HEK293 (cell line): Measurements from ENCODE around the gene ZFHX3.
A peak's percentile ranks its signal among the peaks of the same experiment; 100 is the strongest.

ENCODE experiments used
- CTCF ChIA-PET: fragments of 350-600 bp; formaldehyde crosslinking; extraction: SDS; loops from one replicate; lab custom pipeline; 2021; ENCODE audit warnings: antibody characterized with exemption; lab: Yijun Ruan, JAX
- POLR2A ChIA-PET: fragments of 300-600 bp; formaldehyde crosslinking; extraction: SDS; loops from one replicate; lab custom pipeline; 2020; ENCODE audit warnings: antibody characterized with exemption, inconsistent platforms; lab: Yijun Ruan, JAX
- H3K27ac ChIP-seq: fragments of 200-500 bp; sonication (Bioruptor generic); 2 replicates; pipeline ENCODE4 v1.5.1; 2014; ENCODE audit warnings: low read depth, low read length, control low read depth, inconsistent platforms; ENCODE audit errors: extremely low read depth
- H3K36me3 ChIP-seq, 2 experiments: fragments of 200-500 bp in 1 of 2; sonication (Bioruptor generic) in 1 of 2; 1 replicate in 1 of 2; 2 replicates in 1 of 2; pipeline ENCODE4 v1.5.1; 2014 to 2017; ENCODE audit warnings: inconsistent platforms in 2 of 2, low read length in 2 of 2; ENCODE audit not compliant: control insufficient read depth in 2 of 2, insufficient read depth in 1 of 2
- H3K4me1 ChIP-seq: fragments of 200-500 bp; sonication (Bioruptor generic); 2 replicates; pipeline ENCODE4 v1.5.1; 2014; ENCODE audit warnings: mild to moderate bottlenecking, low read length, inconsistent platforms; ENCODE audit not compliant: control insufficient read depth, insufficient read depth
- H3K4me3 ChIP-seq: 2 replicates; pipeline ENCODE4 v1.5.1; 2011; ENCODE audit warnings: low read depth, mild to moderate bottlenecking, control low read depth, low read length, moderate library complexity
- H3K9me3 ChIP-seq: fragments of 200-500 bp; sonication (Bioruptor generic); 2 replicates; pipeline ENCODE4 v1.5.1; 2014; ENCODE audit warnings: low read depth, low read length, inconsistent platforms; ENCODE audit not compliant: control insufficient read depth, insufficient read depth
- GLIS1 ChIP-seq: fragments of 450-650 bp; formaldehyde crosslinking; IDR thresholded peaks from 2 replicates; pipeline ENCODE4 v1.5.1; 2016; ENCODE audit warnings: missing biosample characterization, missing genetic modification characterization
- IKZF3 ChIP-seq: fragments of 450-650 bp; IDR thresholded peaks from 2 replicates; pipeline ENCODE4 v1.5.0; 2018; ENCODE audit warnings: missing biosample characterization, mild to moderate bottlenecking, missing genetic modification characterization, moderate library complexity
- SP2 ChIP-seq: fragments of 450-650 bp; formaldehyde crosslinking; IDR thresholded peaks from 2 replicates; pipeline ENCODE4 v1.5.1; 2016; ENCODE audit warnings: missing biosample characterization, missing genetic modification characterization
- TCF7L2 ChIP-seq: IDR thresholded peaks from 2 replicates; pipeline ENCODE4 v1.6.1; 2011; ENCODE audit warnings: low read depth, mild to moderate bottlenecking, inconsistent platforms, low read length, moderate library complexity, borderline replicate concordance
- ZBTB21 ChIP-seq: fragments of 450-650 bp; formaldehyde crosslinking; IDR thresholded peaks from 2 replicates; pipeline ENCODE4 v1.5.1; 2017; ENCODE audit warnings: missing biosample characterization, missing genetic modification characterization
- ZBTB48 ChIP-seq: fragments of 450-650 bp; formaldehyde crosslinking; IDR thresholded peaks from 2 replicates; pipeline ENCODE4 v1.5.1; 2016; ENCODE audit warnings: missing biosample characterization, missing genetic modification characterization
- ZBTB7A ChIP-seq: fragments of 450-650 bp; formaldehyde crosslinking; IDR thresholded peaks from 2 replicates; pipeline ENCODE4 v1.5.1; 2016; ENCODE audit warnings: low read depth, missing biosample characterization, missing genetic modification characterization
- ZFP37 ChIP-seq: fragments of 450-650 bp; formaldehyde crosslinking; IDR thresholded peaks from 2 replicates; pipeline ENCODE4 v1.5.1; 2016; ENCODE audit warnings: missing biosample characterization, missing genetic modification characterization
- ZNF175 ChIP-seq: fragments of 450-650 bp; formaldehyde crosslinking; IDR thresholded peaks from 2 replicates; pipeline ENCODE4 v1.5.1; 2016; ENCODE audit warnings: missing biosample characterization, missing genetic modification characterization
- ZNF184 ChIP-seq: fragments of 450-650 bp; IDR thresholded peaks from 2 replicates; pipeline ENCODE4 v1.5.1; 2018; ENCODE audit warnings: missing biosample characterization, mild to moderate bottlenecking, missing genetic modification characterization
- ZNF202 ChIP-seq: fragments of 450-650 bp; formaldehyde crosslinking; IDR thresholded peaks from 2 replicates; pipeline ENCODE4 v1.5.1; 2016; ENCODE audit warnings: missing biosample characterization, missing genetic modification characterization, borderline replicate concordance
- ZNF366 ChIP-seq: fragments of 450-650 bp; formaldehyde crosslinking; conservative IDR thresholded peaks from 2 replicates; pipeline ENCODE4 v1.5.1; 2016; ENCODE audit warnings: missing biosample characterization, missing genetic modification characterization
- ZNF560 ChIP-seq: fragments of 450-650 bp; formaldehyde crosslinking; IDR thresholded peaks from 2 replicates; pipeline ENCODE4 v1.5.1; 2017; ENCODE audit warnings: missing biosample characterization, missing genetic modification characterization, borderline replicate concordance
- TF ChIP-seq, protein P1 (sequence below): fragments of 450-650 bp; formaldehyde crosslinking; IDR thresholded peaks from 2 replicates; pipeline ENCODE4 v1.5.1; 2017; ENCODE audit warnings: missing biosample characterization, missing genetic modification characterization
- TF ChIP-seq, protein P2 (sequence below): fragments of 450-650 bp; formaldehyde crosslinking; IDR thresholded peaks from 2 replicates; pipeline ENCODE4 v1.5.1; 2016; ENCODE audit warnings: missing biosample characterization, missing genetic modification characterization
- TF ChIP-seq, protein P3 (sequence below): IDR thresholded peaks from 2 replicates; pipeline ENCODE4 v1.6.1; 2011; ENCODE audit warnings: mild to moderate bottlenecking, low read depth, low read length, borderline replicate concordance
- TF ChIP-seq, protein P4 (sequence below): fragments of 450-650 bp; formaldehyde crosslinking; IDR thresholded peaks from 2 replicates; pipeline ENCODE4 v1.5.1; 2016; ENCODE audit warnings: missing biosample characterization, missing genetic modification characterization
- TF ChIP-seq, protein P5 (sequence below): fragments of 450-650 bp; formaldehyde crosslinking; IDR thresholded peaks from 2 replicates; pipeline ENCODE4 v1.5.1; 2016; ENCODE audit warnings: missing biosample characterization, missing genetic modification characterization
- TF ChIP-seq, protein P6 (sequence below): fragments of 450-650 bp; formaldehyde crosslinking; IDR thresholded peaks from 2 replicates; pipeline ENCODE4 v1.5.1; 2016; ENCODE audit warnings: missing biosample characterization, missing genetic modification characterization, low read depth

Gene ZFHX3

DNA sequence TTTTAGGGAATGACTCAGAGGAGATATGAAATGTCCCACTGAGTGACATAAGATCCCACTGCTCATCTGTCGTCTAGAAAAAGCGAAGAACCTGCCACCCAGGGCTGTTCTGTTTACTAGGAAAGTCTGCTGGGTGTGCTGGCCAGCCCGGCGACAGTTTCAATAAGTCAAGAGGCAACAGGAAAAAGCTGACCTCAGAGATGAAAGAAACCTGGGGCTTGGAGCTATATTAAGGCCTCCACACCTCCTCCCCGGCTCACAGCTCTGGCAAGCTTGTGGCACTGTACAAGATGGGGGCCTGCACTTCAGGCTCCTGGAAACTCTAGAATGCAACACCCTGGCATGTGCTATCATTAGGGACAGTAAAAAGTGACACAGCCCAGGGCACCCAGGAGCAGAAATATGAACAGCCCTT is 10.6 kb downstream of the ZFHX3 start:
- ChIA-PET POLR2A (interaction anchor here (1.5 to 2.2 kb wide), 2 partner anchors 9 to 10 kb away, joined by 3 to 6 read pairs; partner anchors contain the start of gene ZFHX3), CTCF (interaction anchor here (0.7 to 2.0 kb wide), 2 partner anchors 30 to 34 kb away, joined by 3 to 4 read pairs; no protein-coding TSS in a partner anchor)
- H3K27ac ChIP-seq = peak overlapping the region; percentile 61
- no peaks in the 10 kb centered on the region for H3K36me3 ChIP-seq
- no peaks in the 10 kb centered on the region for H3K9me3 ChIP-seq
- peaks cover 48% of the 10 kb centered on the region for H3K4me1 ChIP-seq
- no peak overlapping the region for H3K4me3 ChIP-seq
- TF ChIP-seq ZBTB48 = 0 out of 2 replicates have a peak, but pooled peaks have one; percentile 32
- no peak for TF ChIP-seq SP2 (tag by site-specific recombination)
- no peak for TF ChIP-seq ZNF202 (tag by site-specific recombination)
- TF ChIP-seq, protein P1, sequence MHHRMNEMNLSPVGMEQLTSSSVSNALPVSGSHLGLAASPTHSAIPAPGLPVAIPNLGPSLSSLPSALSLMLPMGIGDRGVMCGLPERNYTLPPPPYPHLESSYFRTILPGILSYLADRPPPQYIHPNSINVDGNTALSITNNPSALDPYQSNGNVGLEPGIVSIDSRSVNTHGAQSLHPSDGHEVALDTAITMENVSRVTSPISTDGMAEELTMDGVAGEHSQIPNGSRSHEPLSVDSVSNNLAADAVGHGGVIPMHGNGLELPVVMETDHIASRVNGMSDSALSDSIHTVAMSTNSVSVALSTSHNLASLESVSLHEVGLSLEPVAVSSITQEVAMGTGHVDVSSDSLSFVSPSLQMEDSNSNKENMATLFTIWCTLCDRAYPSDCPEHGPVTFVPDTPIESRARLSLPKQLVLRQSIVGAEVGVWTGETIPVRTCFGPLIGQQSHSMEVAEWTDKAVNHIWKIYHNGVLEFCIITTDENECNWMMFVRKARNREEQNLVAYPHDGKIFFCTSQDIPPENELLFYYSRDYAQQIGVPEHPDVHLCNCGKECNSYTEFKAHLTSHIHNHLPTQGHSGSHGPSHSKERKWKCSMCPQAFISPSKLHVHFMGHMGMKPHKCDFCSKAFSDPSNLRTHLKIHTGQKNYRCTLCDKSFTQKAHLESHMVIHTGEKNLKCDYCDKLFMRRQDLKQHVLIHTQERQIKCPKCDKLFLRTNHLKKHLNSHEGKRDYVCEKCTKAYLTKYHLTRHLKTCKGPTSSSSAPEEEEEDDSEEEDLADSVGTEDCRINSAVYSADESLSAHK (tag by site-specific recombination) = peak; percentile 76
- TF ChIP-seq TCF7L2 = peak; percentile 38; the same call in 1 of the 2 replicates
- TF ChIP-seq, protein P2, sequence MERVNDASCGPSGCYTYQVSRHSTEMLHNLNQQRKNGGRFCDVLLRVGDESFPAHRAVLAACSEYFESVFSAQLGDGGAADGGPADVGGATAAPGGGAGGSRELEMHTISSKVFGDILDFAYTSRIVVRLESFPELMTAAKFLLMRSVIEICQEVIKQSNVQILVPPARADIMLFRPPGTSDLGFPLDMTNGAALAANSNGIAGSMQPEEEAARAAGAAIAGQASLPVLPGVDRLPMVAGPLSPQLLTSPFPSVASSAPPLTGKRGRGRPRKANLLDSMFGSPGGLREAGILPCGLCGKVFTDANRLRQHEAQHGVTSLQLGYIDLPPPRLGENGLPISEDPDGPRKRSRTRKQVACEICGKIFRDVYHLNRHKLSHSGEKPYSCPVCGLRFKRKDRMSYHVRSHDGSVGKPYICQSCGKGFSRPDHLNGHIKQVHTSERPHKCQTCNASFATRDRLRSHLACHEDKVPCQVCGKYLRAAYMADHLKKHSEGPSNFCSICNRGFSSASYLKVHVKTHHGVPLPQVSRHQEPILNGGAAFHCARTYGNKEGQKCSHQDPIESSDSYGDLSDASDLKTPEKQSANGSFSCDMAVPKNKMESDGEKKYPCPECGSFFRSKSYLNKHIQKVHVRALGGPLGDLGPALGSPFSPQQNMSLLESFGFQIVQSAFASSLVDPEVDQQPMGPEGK = peak; percentile 36; the same call in 1 of the 2 replicates
- TF ChIP-seq ZBTB21 = no peak
- TF ChIP-seq GLIS1 = peak; percentile 22; the same call in 1 of the 2 replicates
- TF ChIP-seq ZFP37 (tag by site-specific recombination) = no peak
- TF ChIP-seq ZNF184 (tag by site-specific recombination) = no peak
- TF ChIP-seq ZNF366 (tag by site-specific recombination) = no peak
- TF ChIP-seq, protein P3, sequence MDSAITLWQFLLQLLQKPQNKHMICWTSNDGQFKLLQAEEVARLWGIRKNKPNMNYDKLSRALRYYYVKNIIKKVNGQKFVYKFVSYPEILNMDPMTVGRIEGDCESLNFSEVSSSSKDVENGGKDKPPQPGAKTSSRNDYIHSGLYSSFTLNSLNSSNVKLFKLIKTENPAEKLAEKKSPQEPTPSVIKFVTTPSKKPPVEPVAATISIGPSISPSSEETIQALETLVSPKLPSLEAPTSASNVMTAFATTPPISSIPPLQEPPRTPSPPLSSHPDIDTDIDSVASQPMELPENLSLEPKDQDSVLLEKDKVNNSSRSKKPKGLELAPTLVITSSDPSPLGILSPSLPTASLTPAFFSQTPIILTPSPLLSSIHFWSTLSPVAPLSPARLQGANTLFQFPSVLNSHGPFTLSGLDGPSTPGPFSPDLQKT = no peak
- TF ChIP-seq IKZF3 = no peak
- TF ChIP-seq, protein P4, sequence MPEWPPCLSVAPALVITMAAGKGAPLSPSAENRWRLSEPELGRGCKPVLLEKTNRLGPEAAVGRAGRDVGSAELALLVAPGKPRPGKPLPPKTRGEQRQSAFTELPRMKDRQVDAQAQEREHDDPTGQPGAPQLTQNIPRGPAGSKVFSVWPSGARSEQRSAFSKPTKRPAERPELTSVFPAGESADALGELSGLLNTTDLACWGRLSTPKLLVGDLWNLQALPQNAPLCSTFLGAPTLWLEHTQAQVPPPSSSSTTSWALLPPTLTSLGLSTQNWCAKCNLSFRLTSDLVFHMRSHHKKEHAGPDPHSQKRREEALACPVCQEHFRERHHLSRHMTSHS (tag by site-specific recombination) = no peak
- no peak for TF ChIP-seq ZNF560
- TF ChIP-seq ZBTB7A (tag by site-specific recombination) = no peak
- TF ChIP-seq, protein P5, sequence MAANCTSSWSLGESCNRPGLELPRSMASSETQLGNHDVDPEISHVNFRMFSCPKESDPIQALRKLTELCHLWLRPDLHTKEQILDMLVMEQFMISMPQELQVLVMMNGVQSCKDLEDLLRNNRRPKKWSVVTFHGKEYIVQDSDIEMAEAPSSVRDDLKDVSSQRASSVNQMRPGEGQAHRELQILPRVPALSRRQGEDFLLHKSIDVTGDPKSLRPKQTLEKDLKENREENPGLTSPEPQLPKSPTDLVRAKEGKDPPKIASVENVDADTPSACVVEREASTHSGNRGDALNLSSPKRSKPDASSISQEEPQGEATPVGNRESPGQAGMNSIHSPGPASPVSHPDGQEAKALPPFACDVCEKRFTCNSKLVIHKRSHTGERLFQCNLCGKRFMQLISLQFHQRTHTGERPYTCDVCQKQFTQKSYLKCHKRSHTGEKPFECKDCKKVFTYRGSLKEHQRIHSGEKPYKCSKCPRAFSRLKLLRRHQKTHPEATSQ (tag by site-specific recombination) = no peak
- TF ChIP-seq, protein P6, sequence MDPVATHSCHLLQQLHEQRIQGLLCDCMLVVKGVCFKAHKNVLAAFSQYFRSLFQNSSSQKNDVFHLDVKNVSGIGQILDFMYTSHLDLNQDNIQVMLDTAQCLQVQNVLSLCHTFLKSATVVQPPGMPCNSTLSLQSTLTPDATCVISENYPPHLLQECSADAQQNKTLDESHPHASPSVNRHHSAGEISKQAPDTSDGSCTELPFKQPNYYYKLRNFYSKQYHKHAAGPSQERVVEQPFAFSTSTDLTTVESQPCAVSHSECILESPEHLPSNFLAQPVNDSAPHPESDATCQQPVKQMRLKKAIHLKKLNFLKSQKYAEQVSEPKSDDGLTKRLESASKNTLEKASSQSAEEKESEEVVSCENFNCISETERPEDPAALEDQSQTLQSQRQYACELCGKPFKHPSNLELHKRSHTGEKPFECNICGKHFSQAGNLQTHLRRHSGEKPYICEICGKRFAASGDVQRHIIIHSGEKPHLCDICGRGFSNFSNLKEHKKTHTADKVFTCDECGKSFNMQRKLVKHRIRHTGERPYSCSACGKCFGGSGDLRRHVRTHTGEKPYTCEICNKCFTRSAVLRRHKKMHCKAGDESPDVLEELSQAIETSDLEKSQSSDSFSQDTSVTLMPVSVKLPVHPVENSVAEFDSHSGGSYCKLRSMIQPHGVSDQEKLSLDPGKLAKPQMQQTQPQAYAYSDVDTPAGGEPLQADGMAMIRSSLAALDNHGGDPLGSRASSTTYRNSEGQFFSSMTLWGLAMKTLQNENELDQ (tag by site-specific recombination) = no peak
- no peak for TF ChIP-seq ZNF175 (tag by site-specific recombination)
